HEK293T (cell line): ENCODE results near the gene IQGAP3.
A peak's percentile ranks its signal among the peaks of the same experiment; 100 is the strongest.

Source experiments
- ARNT ChIP-seq: fragments of 450-650 bp; IDR thresholded peaks from 2 replicates; pipeline ENCODE4 v1.6.1; 2017; ENCODE audit warnings: mild to moderate bottlenecking
- BHLHE40 ChIP-seq: fragments of 450-650 bp; IDR thresholded peaks from 2 replicates; pipeline ENCODE4 v1.6.1; 2016; ENCODE audit warnings: mild to moderate bottlenecking, moderate library complexity, borderline replicate concordance
- CTBP1 ChIP-seq: fragments of 450-650 bp; IDR thresholded peaks from 2 replicates; pipeline ENCODE4 v1.6.1; 2016; ENCODE audit warnings: borderline replicate concordance
- ELF4 ChIP-seq: fragments of 450-650 bp; IDR thresholded peaks from 2 replicates; pipeline ENCODE4 v1.6.1; 2017; ENCODE audit warnings: antibody characterized with exemption
- FOXK2 ChIP-seq: fragments of 450-650 bp; IDR thresholded peaks from 2 replicates; pipeline ENCODE4 v1.6.1; 2016; ENCODE audit warnings: mild to moderate bottlenecking
- FOXM1 ChIP-seq: fragments of 450-650 bp; IDR thresholded peaks from 2 replicates; pipeline ENCODE4 v1.6.1; 2017; ENCODE audit warnings: mild to moderate bottlenecking, borderline replicate concordance
- HDGF ChIP-seq: fragments of 450-650 bp; IDR thresholded peaks from 2 replicates; pipeline ENCODE4 v1.6.1; 2017; ENCODE audit warnings: antibody characterized with exemption, borderline replicate concordance
- L3MBTL2 ChIP-seq: fragments of 450-650 bp; conservative IDR thresholded peaks from 2 replicates; pipeline ENCODE4 v1.6.1; 2016; ENCODE audit warnings: mild to moderate bottlenecking
- LEF1 ChIP-seq: fragments of 450-650 bp; IDR thresholded peaks from 2 replicates; pipeline ENCODE4 v1.6.1; 2017; ENCODE audit warnings: mild to moderate bottlenecking, borderline replicate concordance
- PKNOX1 ChIP-seq: fragments of 450-650 bp; IDR thresholded peaks from 2 replicates; pipeline ENCODE4 v1.6.1; 2016
- SP1 ChIP-seq: fragments of 450-650 bp; IDR thresholded peaks from 2 replicates; pipeline ENCODE4 v1.6.1; 2017
- SUZ12 ChIP-seq: fragments of 450-650 bp; IDR thresholded peaks from 2 replicates; pipeline ENCODE4 v1.6.1; 2016; ENCODE audit warnings: mild to moderate bottlenecking
- TARDBP ChIP-seq: fragments of 450-650 bp; IDR thresholded peaks from 2 replicates; pipeline ENCODE4 v1.6.1; 2016
- ZNF384 ChIP-seq: fragments of 450-650 bp; IDR thresholded peaks from 2 replicates; pipeline ENCODE4 v1.6.1; 2016

- TF ChIP-seq LEF1 (no peak), SP1 (no peak), FOXM1 (no peak), TARDBP (no peak), BHLHE40 (no peak), SUZ12 (no peak), ZNF384 (no peak), ELF4 (0 out of 2 replicates have a peak, but pooled peaks have one; percentile 45), FOXK2 (no peak), HDGF (no peak), CTBP1 (no peak), PKNOX1 (no peak), L3MBTL2 (peak; percentile 36; the same call in 1 of the 2 replicates), ARNT (no peak)
Observed at GRCh38 chr1:156591432-156592157, 19.2 kb upstream of the IQGAP3 start, which contains the start of gene NAXE.
